Upper lobe of right lung (tissue), 1 donor: ENCODE results near the gene MED28. TPM values are rescaled to one million over a fixed set of nuclear protein-coding genes. Genes with fewer than 3 reads are reported as not detected.
"Not testable (repeated sequence)": the region's sequence is repeated elsewhere in the genome, so short reads cannot be mapped to it uniquely, and the experiment has no call there.

ENCODE experiments used
- ATAC-seq: fragments of 200-7000 bp; cut with Tn5 transposase; one replicate; pipeline ENCODE4 v1.9.1; 2020; ENCODE audit warnings: mild to moderate bottlenecking, moderate library complexity
- DNase-seq: peaks from one replicate; pipeline ENCODE4 v3.0.0-alpha.2; 2020
- H3K27ac ChIP-seq: fragments of 200-600 bp; one replicate; pipeline ENCODE4 v1.8.0; 2022
- H3K27me3 ChIP-seq: fragments of 200-600 bp; one replicate; pipeline ENCODE4 v1.8.0; 2022; ENCODE audit warnings: mild to moderate bottlenecking
- H3K36me3 ChIP-seq: fragments of 200-600 bp; one replicate; pipeline ENCODE4 v1.8.0; 2022
- H3K4me1 ChIP-seq: fragments of 200-600 bp; one replicate; pipeline ENCODE4 v1.8.0; 2022
- H3K4me3 ChIP-seq: fragments of 200-600 bp; one replicate; pipeline ENCODE4 v1.8.0; 2022; ENCODE audit warnings: mild to moderate bottlenecking
- H3K9me3 ChIP-seq: fragments of 200-600 bp; one replicate; pipeline ENCODE4 v1.8.0; 2022
- CTCF ChIP-seq: fragments of 200-600 bp; IDR thresholded peaks from one replicate; pipeline ENCODE4 v1.8.0; 2022; ENCODE audit warnings: antibody characterized with exemption
- intact Hi-C: fragments of 100-400 bp; cut with DNase I; formaldehyde crosslinking; loops from one replicate; pipeline ENCODE4 v1.11.0; 2022
- total RNA-seq: library from RNA; stranded (reverse); fragmentation: NEBNext Ultra II Directional; extraction: Animal tissue kit (Norgen Biotek cat#: 25700); gene quantifications from one replicate; pipeline ENCODE4 v1.2.1, GENCODE V29; 2021
- donor health status: DM: no; HTN: yes; CAD: no; lungs with severe emphysema.

The MED28 gene
- total RNA-seq, 1 donor from 2014 or later = 50.0 TPM

- TF ChIP-seq CTCF = no peak
- H3K27me3 ChIP-seq = no peaks in the 10 kb centered on the region
- no peaks in the 10 kb centered on the region for H3K36me3 ChIP-seq
- no peaks in the 10 kb centered on the region for H3K4me1 ChIP-seq
- DNase-seq (no peak), ATAC-seq (no peak)
- H3K4me3 ChIP-seq = no peak overlapping the region
- H3K9me3 ChIP-seq = no peaks in the 10 kb centered on the region
- H3K27ac ChIP-seq = no peak overlapping the region
- intact Hi-C loops = no loop called here
These were observed 43.4 kb downstream of the MED28 start for GRCh38 chr4:17657849-17658248.

GRCh38 chr4:17659196-17659595, 44.8 kb downstream of the MED28 start:
- H3K4me1 ChIP-seq, DNase-seq, H3K27ac ChIP-seq, H3K4me3 ChIP-seq, intact Hi-C loops, H3K27me3 ChIP-seq, ATAC-seq, H3K9me3 ChIP-seq, H3K36me3 ChIP-seq: not testable (repeated sequence)

- H3K4me3 ChIP-seq = no peak overlapping the region
- no peak for TF ChIP-seq CTCF
- DNase-seq (no peak), ATAC-seq (no peak)
- H3K9me3 ChIP-seq = no peaks in the 10 kb centered on the region
- intact Hi-C loops = no loop called here
- H3K4me1 ChIP-seq = no peaks in the 10 kb centered on the region
- H3K27ac ChIP-seq = no peak overlapping the region
- H3K27me3 ChIP-seq = no peaks in the 10 kb centered on the region
- H3K36me3 ChIP-seq = no peaks in the 10 kb centered on the region
These were observed 48.3 kb downstream of the MED28 start for GRCh38 chr4:17662694-17663093.

- Histone ChIP-seq H3K36me3 (no peaks in the 10 kb centered on the region), H3K27me3 (no peaks in the 10 kb centered on the region), H3K9me3 (no peaks in the 10 kb centered on the region), H3K27ac (no peak overlapping the region), H3K4me3 (no peak overlapping the region), H3K4me1 (no peaks in the 10 kb centered on the region)
- ATAC-seq (peak; percentile 45), DNase-seq (no peak)
- no peak for TF ChIP-seq CTCF
- intact Hi-C loops = no loop called here
These were observed 50.3 kb downstream of the MED28 start for GRCh38 chr4:17664755-17665154.

- H3K27ac ChIP-seq = no peak overlapping the region
- no peaks in the 10 kb centered on the region for H3K36me3 ChIP-seq
- H3K4me3 ChIP-seq = no peak overlapping the region
- no peak for TF ChIP-seq CTCF
- H3K27me3 ChIP-seq = no peaks in the 10 kb centered on the region
- DNase-seq (no peak), ATAC-seq (no peak)
- H3K9me3 ChIP-seq = no peaks in the 10 kb centered on the region
- H3K4me1 ChIP-seq = no peaks in the 10 kb centered on the region
- intact Hi-C loops = no loop called here
These were observed 50.9 kb downstream of the MED28 start for GRCh38 chr4:17665346-17665745.

DNA sequence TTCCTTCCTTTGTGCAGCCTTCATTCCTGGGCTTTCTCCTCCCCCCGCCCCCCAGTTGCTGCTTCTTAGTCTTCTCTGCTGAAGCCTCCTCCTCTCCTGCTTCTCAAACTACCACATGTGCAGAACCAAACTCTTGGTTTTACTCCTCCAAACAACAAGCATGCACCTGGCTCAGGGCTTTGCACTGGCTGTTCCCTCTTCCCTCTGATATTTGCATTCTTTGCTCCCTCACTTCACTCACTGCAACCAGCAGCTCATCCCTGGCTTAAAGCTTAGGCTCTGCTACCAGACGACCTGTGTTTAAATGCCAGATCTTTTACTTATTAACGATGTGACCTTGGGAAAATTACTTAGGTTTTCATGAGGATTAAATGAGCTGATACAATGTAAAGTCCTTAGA, 51.4 kb downstream of the MED28 start:
- intact Hi-C loops = no loop called here
- Histone ChIP-seq H3K9me3 (no peaks in the 10 kb centered on the region), H3K27ac (no peak overlapping the region), H3K27me3 (no peaks in the 10 kb centered on the region), H3K36me3 (no peaks in the 10 kb centered on the region), H3K4me1 (no peaks in the 10 kb centered on the region), H3K4me3 (no peak overlapping the region)
- DNase-seq = no peak
- no peak for ATAC-seq
- TF ChIP-seq CTCF = no peak
